ENCODE results near the gene STK4. TPM values are rescaled to one million over a fixed set of nuclear protein-coding genes. Genes with fewer than 3 reads are reported as not detected.
"Not testable (repeated sequence)": the region's sequence is repeated elsewhere in the genome, so short reads cannot be mapped to it uniquely, and the experiment has no call there.

The STK4 gene
- total RNA-seq, 1 donor from 2014 or later: 8.9 TPM

DNA sequence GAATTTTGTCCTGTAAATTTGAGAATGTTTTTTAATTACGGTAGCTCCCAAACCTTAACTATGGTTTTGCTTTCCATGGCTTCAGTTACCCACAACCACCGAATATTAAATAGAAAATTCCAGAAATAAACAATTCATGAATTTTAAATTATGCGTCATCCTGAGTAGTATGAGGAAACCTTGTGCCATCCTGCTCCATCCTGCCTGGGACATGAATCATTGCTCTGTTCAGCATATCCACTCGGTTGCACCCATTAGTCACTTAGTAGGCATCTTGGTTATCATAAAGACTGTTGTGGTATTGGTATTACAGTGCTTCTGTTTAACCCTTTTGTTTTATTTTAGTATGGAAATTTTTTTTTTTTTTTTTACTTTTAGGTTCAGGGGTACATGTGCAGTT is 94.9 kb downstream of the STK4 start:
- no peak for ATAC-seq (ENCODE audit: poor library complexity)
- DNase-seq: no peak
- intact Hi-C loops (cut with DNase I): no loop called here

DNA sequence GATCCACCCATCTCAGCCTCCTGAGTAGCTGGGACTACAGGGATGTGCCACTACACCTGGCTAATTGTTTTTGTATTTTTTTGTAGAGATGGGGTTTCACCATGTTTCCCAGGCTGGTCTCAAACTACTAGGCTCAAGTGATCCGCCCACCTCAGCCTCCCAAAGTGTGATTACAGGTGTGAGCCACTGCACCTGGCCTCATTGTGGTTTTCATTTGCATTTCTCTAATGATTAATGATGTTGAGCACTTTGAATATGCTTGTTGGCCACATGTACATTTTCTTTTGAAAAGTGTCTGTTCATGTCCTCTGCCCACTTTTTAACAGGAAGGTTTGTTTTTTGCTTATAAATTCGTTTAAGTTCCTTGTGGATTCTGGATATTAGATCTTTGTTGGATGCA is 96.8 kb downstream of the STK4 start:
- intact Hi-C loops (cut with DNase I); DNase-seq; ATAC-seq (ENCODE audit: poor library complexity): not testable (repeated sequence)

DNA sequence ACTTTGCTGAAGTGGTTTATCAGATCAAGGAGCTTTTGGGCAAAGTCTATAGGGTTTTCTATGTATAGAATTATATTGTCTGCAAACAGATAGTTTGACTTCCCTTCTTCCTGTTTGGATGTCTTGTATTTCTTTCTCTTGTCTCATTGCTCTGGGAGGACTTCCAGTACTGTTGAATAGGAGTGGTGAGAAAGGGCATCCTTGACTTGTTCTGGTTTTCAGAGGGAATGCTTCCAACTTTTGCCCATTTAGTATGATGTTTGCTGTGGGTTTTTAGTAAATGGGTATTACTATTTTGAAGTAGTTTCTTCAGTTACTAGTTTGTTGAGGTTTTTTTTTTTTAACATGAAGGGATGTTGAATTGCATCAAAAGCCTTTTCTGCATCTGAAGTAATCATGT is 98.5 kb downstream of the STK4 start:
- no peak for DNase-seq
- intact Hi-C loops (cut with DNase I): no loop called here
- no peak for ATAC-seq (ENCODE audit: poor library complexity)

DNA sequence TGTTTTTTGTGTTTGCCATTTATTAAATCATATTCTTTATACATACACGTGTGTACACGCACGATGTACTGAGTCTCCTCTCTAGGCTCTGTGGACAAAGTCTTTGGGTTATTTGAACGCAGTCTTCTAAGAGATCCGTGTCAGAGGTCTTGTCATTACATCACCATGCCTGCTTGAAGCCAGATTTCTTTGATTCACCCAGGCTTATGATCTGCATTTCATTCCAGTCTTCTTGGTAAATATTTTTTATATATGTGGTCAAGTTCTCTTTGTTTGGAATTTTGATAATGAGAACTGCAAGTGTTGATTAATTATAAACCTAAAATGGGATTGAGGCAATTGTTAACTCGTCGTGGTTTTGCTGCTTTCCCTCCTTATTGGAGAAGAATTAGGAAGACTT is 100.1 kb downstream of the STK4 start:
- intact Hi-C loops (cut with DNase I): no loop called here
- ATAC-seq (ENCODE audit: poor library complexity) (no peak), DNase-seq (no peak)

DNA sequence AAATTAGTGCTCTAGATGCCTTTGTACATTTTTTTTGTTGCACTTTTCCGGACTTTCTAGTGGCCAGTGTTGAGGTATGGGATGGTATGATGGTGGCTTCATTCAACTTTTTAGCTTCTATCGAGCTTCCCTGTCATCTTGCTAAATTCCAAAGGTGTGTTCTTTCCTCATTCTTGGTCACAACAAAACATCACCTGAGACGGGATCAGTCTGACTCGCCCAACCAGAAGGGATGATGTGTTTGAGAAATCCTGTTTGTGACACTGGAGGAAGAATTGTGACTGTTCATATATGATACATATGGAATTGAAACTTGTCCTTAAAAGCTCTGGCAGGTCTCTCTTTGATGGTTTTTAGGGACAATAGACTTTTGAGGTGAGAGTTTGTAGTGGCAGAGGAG is 100.8 kb downstream of the STK4 start:
- ATAC-seq (ENCODE audit: poor library complexity): no peak
- intact Hi-C loops (cut with DNase I): no loop called here
- no peak for DNase-seq

DNA sequence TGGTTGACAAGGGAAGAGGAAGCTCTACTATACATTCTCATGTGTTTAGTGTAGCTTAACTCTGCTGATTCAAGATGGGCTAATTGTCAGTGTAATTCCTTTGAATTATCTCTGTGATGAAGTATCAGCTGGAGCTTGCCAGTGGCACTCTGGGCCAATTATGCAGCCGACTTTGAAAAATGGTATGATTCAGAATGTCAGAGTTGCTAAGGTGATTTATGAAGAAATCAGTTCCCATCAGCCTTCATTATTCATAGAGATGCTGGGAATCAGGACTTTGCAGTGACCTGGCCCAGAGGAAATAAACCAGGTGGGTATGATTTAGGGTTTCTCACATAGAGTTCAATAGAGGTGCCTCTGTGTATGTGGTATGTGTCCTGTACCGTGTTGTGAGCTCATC is 101.2 kb downstream of the STK4 start:
- intact Hi-C loops (cut with DNase I): no loop called here
- ATAC-seq (ENCODE audit: poor library complexity): no peak
- DNase-seq: no peak

DNA sequence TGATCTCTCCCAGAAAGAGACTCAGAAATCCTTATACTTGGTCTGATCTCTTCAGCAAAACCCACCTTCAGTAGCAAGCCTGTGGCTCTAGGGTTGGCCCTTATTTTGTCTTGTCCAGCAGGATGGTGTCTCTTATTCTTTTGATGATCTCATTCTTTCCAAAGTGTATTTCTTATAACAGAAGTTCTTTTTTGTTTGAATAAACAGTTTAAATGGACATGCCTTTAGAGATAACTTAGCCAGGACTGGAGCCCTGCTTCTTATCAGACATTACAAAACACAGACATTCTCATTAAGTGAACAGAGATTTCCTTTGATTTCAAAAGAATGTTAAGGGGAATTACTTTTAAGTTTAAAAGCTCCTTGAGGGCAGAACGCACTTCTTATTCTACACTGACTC is 102.9 kb downstream of the STK4 start:
- no peak for ATAC-seq (ENCODE audit: poor library complexity)
- intact Hi-C loops (cut with DNase I): no loop called here
- no peak for DNase-seq

DNA sequence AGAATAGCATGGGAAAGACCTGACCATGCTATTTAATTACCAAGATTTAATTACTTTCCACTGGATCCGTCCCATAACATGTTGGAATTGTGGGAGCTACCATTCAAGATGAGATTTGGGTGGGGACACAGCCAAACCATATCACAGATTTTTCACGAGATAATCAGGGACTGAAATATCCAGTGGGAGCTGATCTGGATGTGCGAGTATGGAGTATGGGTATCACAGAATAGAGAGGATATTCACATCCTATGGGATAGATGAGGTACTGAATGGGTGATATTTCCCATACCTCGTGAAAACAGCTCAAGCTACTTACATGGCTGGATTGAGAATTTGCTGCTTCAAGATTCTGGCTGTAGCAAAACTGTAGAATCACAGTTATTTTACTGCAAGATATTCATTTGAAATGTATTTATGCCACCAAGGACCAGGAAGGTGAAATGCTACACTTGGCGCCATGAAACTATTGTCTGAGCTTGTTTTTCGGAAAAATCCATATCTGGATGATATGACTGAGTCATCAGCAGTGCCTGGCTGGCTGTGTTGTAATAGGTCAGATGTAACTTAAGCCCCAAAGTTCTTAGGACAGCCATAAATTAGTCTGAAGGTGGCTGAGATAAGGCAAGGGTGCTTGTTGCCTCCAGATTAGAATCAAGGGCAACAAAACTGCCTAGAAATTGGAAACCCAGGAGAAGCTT is 104.8 kb downstream of the STK4 start:
- intact Hi-C loops (cut with DNase I): no loop called here
- DNase-seq (no peak), ATAC-seq (ENCODE audit: poor library complexity) (no peak)

DNA sequence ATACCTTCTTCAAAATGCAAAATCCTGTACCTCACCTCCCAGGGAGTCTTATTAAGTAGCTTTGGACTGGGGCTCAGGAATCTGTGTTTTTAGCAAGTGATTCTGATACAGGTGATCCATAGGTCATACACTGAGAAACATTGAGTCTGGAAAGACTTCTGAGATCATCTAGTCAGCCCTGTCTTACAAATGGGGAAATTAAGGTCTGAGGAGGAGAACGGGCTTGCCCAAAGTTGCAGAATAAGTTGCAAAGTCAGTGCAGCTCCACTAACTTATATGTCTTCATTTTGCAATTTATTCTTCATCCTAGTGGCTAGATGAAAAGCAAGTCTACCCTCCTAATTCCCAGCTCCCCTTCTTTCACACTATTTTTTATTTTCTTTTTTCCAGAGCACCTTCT is 105.8 kb downstream of the STK4 start:
- no peak for DNase-seq
- intact Hi-C loops (cut with DNase I): no loop called here
- no peak for ATAC-seq (ENCODE audit: poor library complexity)

DNA sequence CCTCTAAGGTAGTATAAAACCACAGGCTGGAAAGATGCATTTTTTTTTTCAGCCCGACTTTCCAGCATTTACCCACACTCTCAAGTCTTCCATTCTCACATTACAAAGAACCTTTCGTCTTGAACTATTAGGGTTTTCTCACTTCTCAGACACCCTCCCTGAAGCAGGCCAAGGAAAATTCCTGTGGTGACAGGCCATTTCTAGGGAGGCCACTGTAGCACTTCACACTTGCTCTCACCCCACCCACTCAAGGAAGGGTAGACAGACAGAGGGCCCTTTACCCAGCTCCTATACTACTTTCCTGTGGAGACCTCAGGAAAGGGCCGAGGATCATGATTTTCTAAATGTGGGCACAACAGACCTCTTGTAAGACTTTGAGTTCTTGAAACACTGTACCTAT is 106.9 kb downstream of the STK4 start:
- DNase-seq (no peak), ATAC-seq (ENCODE audit: poor library complexity) (no peak)
- intact Hi-C loops (cut with DNase I): no loop called here

DNA sequence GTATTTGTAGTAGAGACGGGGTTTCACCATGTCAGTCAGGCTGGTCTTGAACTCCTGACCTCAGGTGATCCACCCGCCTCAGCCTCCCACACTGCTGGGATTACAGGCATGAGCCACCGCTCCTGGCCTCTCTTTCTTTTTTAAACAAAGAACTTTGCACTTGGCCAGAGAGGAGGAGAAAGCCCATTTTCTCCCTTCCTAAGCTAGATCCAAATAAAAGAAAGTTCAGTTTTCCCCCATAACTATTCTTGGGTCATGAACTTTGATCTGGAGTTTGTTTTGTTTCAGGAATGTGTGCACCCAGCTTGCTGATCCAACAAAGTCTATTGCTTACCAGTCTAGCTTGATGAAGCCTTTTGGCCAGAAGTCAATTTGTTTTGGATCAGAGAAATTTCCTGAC is 111.2 kb downstream of the STK4 start:
- intact Hi-C loops (cut with DNase I): no loop called here
- DNase-seq (no peak), ATAC-seq (ENCODE audit: poor library complexity) (no peak)

DNA sequence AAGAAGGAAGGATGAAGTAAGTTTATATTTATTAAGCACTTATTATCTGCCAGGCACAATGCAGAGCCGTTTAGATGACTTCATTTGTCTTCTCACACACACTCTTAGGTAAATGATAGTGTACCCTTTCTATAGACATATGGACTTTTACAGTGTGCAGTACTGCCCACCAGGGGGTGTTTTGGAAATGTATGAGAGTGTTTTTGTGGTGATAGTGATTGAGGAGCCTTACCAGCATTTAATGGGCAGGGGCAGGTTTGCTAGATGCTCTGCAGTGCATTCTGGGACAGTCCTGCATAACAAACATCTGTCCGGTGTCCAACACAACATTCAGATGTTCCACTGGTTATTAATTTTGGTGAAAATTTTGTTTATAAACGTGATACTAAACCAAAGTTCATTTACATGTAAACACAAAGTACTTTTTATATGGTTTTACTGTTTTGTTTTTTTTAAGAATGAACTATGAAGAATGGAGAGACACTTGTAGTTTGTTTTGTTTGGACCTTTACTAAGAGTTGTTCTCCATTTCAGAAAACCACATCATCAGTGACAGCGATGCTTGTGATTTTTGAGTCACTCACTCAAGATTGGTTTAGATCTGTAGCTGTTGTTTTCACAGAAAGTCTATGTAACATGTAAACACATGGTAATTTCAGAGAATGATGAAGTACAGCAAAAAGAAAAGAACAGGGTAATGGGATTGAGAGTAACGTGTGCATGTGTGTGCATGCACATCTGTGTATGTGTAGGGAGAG is 114.7 kb downstream of the STK4 start:
- intact Hi-C loops (cut with DNase I): no loop called here
- DNase-seq (no peak), ATAC-seq (ENCODE audit: poor library complexity) (no peak)

DNA sequence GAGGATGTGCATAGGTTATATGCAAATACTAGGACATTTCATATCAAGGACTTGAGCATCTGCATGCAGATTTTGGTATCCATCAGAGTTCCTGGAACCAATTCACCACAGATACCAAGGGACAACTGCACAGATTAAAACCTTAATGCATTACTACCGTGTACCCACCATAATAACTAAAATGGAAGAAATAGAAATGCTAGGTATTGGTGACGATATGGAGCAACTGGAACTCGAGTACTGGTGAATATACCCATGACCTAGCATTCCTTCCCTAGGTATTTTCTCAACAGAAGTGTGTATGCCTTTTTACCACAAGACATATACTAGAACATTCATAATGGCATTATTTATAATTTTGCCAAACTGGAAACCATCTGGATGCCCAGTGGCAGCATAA is 116.2 kb downstream of the STK4 start:
- intact Hi-C loops (cut with DNase I): no loop called here
- ATAC-seq (ENCODE audit: poor library complexity): no peak
- no peak for DNase-seq

DNA sequence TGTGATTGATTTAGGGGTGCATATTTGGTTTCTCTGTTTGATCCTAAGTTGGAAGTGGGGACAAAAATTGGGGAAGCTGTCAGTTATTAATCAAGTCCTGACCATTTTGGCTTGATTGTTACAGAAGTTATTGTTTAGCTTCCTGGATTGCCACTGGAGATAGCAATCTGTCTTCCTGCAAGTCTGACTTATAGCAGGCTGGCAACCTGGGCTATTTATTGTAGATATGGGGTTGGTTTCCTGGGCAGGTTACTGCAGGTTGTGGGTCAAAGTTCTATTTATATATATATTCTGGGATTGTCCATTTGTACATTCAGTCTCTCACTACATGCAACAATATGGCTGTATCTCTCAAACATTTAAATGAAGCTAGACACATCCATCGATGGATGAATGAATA is 116.8 kb downstream of the STK4 start:
- ATAC-seq (ENCODE audit: poor library complexity) (no peak), DNase-seq (no peak)
- intact Hi-C loops (cut with DNase I): no loop called here

DNA sequence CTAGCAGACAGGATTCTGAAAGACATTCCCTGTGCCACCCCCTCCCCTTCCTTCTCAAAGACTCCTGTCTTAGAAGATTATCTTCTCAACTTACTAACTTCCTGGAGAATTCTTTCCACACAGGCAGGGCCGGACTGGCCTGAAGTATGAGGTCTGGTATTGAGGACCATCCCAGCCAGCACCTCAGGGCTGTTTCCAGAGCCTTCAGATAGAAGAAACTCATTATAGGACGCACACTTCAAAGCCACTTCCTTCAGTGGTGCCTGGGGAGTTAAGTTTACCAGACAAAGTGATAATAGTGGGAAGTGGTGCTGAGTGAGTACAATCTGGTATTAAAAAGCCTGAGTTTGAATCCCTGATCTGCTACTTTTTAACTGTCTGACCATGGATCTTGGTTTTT is 119.0 kb downstream of the STK4 start:
- no peak for ATAC-seq (ENCODE audit: poor library complexity)
- intact Hi-C loops (cut with DNase I): no loop called here
- DNase-seq: no peak

DNA sequence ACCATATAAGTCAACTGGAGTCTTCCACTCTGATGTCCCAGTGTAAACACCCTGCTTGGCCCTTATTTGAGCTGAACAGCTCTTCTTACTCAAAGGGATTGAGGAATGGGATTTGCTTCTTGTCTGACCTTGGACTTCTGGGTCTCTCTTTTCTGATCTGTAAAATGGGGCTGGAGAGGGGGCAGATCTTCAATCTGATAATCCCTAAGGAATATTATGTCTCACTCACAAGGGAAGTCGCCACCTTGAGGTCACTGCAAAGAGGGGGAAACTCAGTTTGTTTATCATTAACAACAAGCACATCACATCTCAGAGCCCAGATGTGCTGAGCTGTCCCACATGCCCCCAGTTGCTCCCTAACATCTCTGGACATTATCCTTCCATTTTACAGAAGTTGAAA is 119.6 kb downstream of the STK4 start:
- no peak for DNase-seq
- no peak for ATAC-seq (ENCODE audit: poor library complexity)
- intact Hi-C loops (cut with DNase I): no loop called here

DNA sequence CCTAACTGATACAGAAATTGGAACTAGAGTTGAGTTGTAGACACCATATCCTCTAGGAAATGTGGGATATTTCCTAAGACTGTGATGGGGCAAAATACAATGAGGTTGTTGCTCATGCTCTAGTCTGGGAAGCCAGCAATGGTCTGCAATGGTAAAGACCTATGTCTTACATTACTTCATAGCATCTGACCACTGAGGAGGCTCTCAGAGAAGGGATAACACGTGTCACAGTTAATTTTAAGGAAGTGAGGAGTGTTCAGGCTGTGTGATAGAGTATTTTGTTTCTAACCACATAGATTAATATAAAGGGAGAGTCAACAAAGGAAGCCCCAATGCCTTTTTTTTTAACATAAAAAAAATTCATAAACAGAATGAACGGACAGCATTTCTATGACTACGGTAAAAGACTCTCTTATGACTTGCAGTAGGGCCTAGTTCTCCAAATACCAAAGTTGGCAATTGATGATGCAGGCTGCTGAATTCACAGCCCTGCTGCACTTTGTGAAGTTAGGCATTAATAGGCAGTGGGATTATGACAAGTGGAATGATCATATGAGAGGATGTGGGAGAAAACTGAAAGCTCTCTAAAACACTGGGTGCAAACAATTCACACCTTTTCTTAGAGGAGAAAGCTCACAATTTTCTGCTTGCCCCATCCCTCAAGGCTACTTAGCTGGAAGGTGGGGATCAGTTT is 120.9 kb downstream of the STK4 start:
- DNase-seq (no peak), ATAC-seq (ENCODE audit: poor library complexity) (no peak)
- intact Hi-C loops (cut with DNase I): no loop called here

DNA sequence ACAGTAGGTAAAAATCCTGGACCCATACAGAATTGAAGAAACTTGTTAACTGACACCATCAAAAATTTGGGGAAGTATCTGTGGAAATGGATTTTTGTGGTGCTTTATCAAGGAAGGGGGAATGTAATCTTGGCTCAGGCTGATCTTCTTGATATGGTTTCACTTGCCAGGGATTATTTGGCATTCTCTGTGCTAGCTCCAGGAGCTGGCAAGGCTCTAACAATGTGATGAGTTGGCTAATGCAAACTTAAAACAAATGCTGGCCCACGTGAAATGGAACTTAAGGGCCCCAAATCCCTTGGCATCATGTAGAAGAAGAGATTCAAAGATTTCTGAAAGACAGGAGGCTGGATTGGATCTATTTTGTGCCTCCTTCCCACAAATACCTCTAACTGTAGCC is 121.5 kb downstream of the STK4 start:
- DNase-seq: no peak
- no peak for ATAC-seq (ENCODE audit: poor library complexity)
- intact Hi-C loops (cut with DNase I): no loop called here

DNA sequence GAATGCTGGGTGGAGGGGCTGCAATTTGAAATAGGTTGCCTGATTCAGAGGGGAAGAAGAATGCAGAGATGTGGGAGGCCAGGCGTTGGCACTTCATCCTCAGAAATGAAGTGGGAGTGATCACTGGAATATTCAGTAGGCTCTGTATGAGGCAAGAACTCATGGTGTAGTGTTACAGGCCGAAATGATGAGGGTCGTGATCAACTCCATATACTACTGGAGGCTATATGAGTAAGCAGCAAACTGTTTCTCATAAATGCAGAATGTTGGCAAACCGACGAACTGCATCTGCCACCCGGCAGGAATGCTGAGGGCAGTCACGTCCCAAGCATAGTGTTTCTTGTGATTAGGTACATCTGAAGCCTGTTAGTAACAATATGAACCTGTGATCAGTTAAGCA is 121.9 kb downstream of the STK4 start:
- ATAC-seq (ENCODE audit: poor library complexity) (no peak), DNase-seq (no peak)
- intact Hi-C loops (cut with DNase I): no loop called here

DNA sequence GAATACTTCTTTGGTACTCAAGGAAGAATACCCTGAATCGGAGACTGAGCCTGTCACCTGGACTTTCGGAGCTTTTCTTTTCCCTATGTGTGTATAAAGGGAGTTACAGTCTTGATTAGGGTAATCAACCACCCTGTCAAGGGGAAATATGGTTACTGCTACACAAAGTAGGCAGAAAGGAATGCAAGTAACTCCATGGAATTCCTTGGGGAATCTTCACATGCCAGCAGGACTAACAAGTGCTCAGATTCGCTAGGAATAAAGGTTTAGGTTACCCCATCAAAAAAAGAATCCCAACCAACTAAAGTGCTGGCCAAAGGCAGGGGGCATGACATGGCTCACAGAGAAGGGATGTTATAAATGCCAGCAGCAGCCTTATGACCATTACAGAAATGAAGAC is 124.2 kb downstream of the STK4 start:
- intact Hi-C loops (cut with DNase I): no loop called here
- ATAC-seq (ENCODE audit: poor library complexity): no peak
- DNase-seq: no peak

All from Right ventricle myocardium superior (tissue), 1 donor.